Osteoblast (primary cell): ENCODE data around the gene SOX6. TPM values are rescaled to one million over a fixed set of nuclear protein-coding genes. Genes with fewer than 3 reads are reported as not detected.
"Not testable (repeated sequence)": the region's sequence is repeated elsewhere in the genome, so short reads cannot be mapped to it uniquely, and the experiment has no call there.

Experiments used
- DNase-seq: peaks from one replicate; pipeline ENCODE4 v3.0.0; 2011; ENCODE audit warnings: low spot score, mixed read lengths; ENCODE audit not compliant: insufficient read length; ENCODE audit errors: missing footprints
- H2AFZ ChIP-seq: 2 replicates; pipeline ENCODE4 v1.6.0; 2011; ENCODE audit warnings: mild to moderate bottlenecking, low read length
- H3K27ac ChIP-seq: 2 replicates; pipeline ENCODE4 v1.5.1; 2011; ENCODE audit warnings: mild to moderate bottlenecking, low read depth, low read length, moderate library complexity
- H3K27me3 ChIP-seq: 2 replicates; pipeline ENCODE4 v1.6.0; 2012; ENCODE audit warnings: mild to moderate bottlenecking, control low read depth, inconsistent platforms, low read length, moderate library complexity; ENCODE audit not compliant: insufficient read depth
- H3K36me3 ChIP-seq: 2 replicates; pipeline ENCODE4 v1.5.1; 2011; ENCODE audit warnings: mild to moderate bottlenecking, low read length, control low read depth, moderate library complexity; ENCODE audit not compliant: insufficient read depth
- H3K4me1 ChIP-seq: 2 replicates; pipeline ENCODE4 v1.5.1; 2011; ENCODE audit warnings: mild to moderate bottlenecking, low read length, control low read depth, moderate library complexity; ENCODE audit not compliant: insufficient read depth
- H3K4me2 ChIP-seq: 2 replicates; pipeline ENCODE4 v1.6.0; 2011; ENCODE audit warnings: mild to moderate bottlenecking, low read length; ENCODE audit not compliant: insufficient read depth
- H3K4me3 ChIP-seq: fragments of 200-600 bp; sonication (generic); 3 replicates; pipeline ENCODE4 v1.5.1; 2012; ENCODE audit warnings: mild to moderate bottlenecking, low read length, inconsistent platforms; ENCODE audit not compliant: insufficient read depth
- H3K79me2 ChIP-seq: 2 replicates; pipeline ENCODE4 v1.6.0; 2012; ENCODE audit warnings: mild to moderate bottlenecking, low read length, control low read depth, inconsistent platforms; ENCODE audit not compliant: insufficient read depth
- H3K9me3 ChIP-seq: 2 replicates; pipeline ENCODE4 v1.5.1; 2011; ENCODE audit warnings: low read depth, low read length, control low read depth
- H4K20me1 ChIP-seq: 2 replicates; pipeline ENCODE4 v1.6.0; 2012; ENCODE audit warnings: mild to moderate bottlenecking, low read length, control low read depth; ENCODE audit not compliant: insufficient read depth
- total RNA-seq: library from RNA; depleted of rRNA; stranded (reverse); fragments of >200 nt; gene quantifications from 2 replicates; pipeline ENCODE4 v1.2.3, GENCODE V29; 2012
- TF ChIP-seq, protein P1 (sequence below): IDR thresholded peaks from 2 replicates; pipeline ENCODE4 v1.5.1; 2011; ENCODE audit warnings: mild to moderate bottlenecking, low read depth, low read length, moderate library complexity; ENCODE audit errors: extremely low read depth

The SOX6 gene
- total RNA-seq, 1 donor = 3.3 TPM

DNA sequence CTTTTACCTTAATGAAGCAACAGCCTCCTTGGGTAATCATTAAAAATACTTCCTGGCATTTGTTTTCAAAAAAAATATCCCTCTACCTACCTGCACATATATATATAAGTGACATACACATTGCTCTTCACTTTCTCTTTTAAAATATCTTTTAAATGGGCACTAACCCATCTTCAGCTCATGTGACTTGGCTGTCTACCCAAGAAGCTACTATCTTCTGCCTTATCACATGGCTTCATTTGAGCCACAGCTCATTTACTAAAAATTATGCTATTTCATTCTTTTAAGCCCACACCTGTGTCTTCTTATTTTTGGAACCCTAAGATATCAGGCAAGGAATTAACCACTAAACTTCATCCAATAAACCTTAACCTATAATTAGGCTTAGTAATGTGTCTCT is 37.0 kb upstream of the SOX6 start:
- Histone ChIP-seq H2AFZ (no peak overlapping the region), H3K27ac (no peak overlapping the region), H3K4me3 (no peak overlapping the region), H4K20me1 (no peaks in the 10 kb centered on the region), H3K79me2 (no peaks in the 10 kb centered on the region), H3K36me3 (no peaks in the 10 kb centered on the region), H3K9me3 (no peaks in the 10 kb centered on the region), H3K4me1 (no peaks in the 10 kb centered on the region), H3K27me3 (no peaks in the 10 kb centered on the region), H3K4me2 (no peak overlapping the region)
- no peak for DNase-seq
- TF ChIP-seq, protein P1, sequence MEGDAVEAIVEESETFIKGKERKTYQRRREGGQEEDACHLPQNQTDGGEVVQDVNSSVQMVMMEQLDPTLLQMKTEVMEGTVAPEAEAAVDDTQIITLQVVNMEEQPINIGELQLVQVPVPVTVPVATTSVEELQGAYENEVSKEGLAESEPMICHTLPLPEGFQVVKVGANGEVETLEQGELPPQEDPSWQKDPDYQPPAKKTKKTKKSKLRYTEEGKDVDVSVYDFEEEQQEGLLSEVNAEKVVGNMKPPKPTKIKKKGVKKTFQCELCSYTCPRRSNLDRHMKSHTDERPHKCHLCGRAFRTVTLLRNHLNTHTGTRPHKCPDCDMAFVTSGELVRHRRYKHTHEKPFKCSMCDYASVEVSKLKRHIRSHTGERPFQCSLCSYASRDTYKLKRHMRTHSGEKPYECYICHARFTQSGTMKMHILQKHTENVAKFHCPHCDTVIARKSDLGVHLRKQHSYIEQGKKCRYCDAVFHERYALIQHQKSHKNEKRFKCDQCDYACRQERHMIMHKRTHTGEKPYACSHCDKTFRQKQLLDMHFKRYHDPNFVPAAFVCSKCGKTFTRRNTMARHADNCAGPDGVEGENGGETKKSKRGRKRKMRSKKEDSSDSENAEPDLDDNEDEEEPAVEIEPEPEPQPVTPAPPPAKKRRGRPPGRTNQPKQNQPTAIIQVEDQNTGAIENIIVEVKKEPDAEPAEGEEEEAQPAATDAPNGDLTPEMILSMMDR = no peak

DNA sequence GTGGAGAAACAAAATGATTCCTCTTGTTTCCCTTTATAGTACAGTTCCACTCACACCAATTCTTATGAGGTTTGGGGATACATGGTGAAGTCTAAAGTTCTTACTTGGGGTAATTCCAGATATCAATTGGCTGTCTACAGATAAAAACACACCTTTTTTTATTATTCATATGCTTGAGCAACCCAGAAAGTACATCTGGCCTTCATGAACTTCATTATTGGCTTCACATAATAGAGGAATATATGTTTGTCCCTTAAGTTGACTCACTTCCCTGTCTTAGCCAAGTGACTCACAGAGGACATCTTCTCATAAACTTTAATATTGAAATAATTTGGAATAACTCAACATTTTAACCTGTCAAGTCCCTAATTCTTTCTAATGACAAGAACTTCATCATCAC is 36.3 kb upstream of the SOX6 start:
- Histone ChIP-seq H3K27me3 (no peaks in the 10 kb centered on the region), H3K27ac (no peak overlapping the region), H3K4me3 (no peak overlapping the region), H3K4me1 (no peaks in the 10 kb centered on the region), H2AFZ (no peak overlapping the region), H3K79me2 (no peaks in the 10 kb centered on the region), H3K9me3 (no peaks in the 10 kb centered on the region), H4K20me1 (no peaks in the 10 kb centered on the region), H3K36me3 (no peaks in the 10 kb centered on the region), H3K4me2 (no peak overlapping the region)
- TF ChIP-seq, protein P1 = no peak
- DNase-seq = no peak

GRCh38 chr11:16390826-16391225 is 34.5 kb upstream of the SOX6 start:
- DNase-seq, H3K4me3 ChIP-seq, H3K27ac ChIP-seq, H3K79me2 ChIP-seq, H4K20me1 ChIP-seq, H3K4me2 ChIP-seq, H2AFZ ChIP-seq, H3K9me3 ChIP-seq, H3K4me1 ChIP-seq, H3K27me3 ChIP-seq, H3K36me3 ChIP-seq: not testable (repeated sequence)

GRCh38 chr11:16385099-16385498 is 28.8 kb upstream of the SOX6 start:
- no peak for DNase-seq
- H2AFZ ChIP-seq = no peak overlapping the region
- no peaks in the 10 kb centered on the region for H4K20me1 ChIP-seq
- H3K36me3 ChIP-seq = no peaks in the 10 kb centered on the region
- no peaks in the 10 kb centered on the region for H3K79me2 ChIP-seq
- TF ChIP-seq, protein P1 = no peak
- no peaks in the 10 kb centered on the region for H3K27me3 ChIP-seq
- no peak overlapping the region for H3K4me2 ChIP-seq
- no peak overlapping the region for H3K4me3 ChIP-seq
- no peak overlapping the region for H3K27ac ChIP-seq
- no peaks in the 10 kb centered on the region for H3K9me3 ChIP-seq
- H3K4me1 ChIP-seq = no peaks in the 10 kb centered on the region
